Stimulated activated CD4-positive, alpha-beta T cell treated with anti-CD3 and anti-CD28 coated beads, Interleukin-1b, Interleukin-23, amount 100 ng/mL, for 24 hours (primary cell): ENCODE measurements around the gene LRRTM4.
"Not testable (repeated sequence)": the region's sequence is repeated elsewhere in the genome, so short reads cannot be mapped to it uniquely, and the experiment has no call there.

Source experiments
- DNase-seq, 4 experiments: peaks; one replicate each; pipeline ENCODE4 v3.0.0-alpha.2; 2020; ENCODE audit warnings: low read depth in 4 of 4, low spot score in 1 of 4

The LRRTM4 gene

GRCh38 chr2:76759634-76760366 lies 762.4 kb downstream of the LRRTM4 start:
- DNase-seq = no peak

GRCh38 chr2:76752506-76752905 lies 769.7 kb downstream of the LRRTM4 start:
- no peak for DNase-seq

- no peak for DNase-seq
Observed at GRCh38 chr2:76749858-76750257, 772.3 kb downstream of the LRRTM4 start.

- DNase-seq = no peak
Observed at GRCh38 chr2:76748581-76749296, 773.4 kb downstream of the LRRTM4 start.

GRCh38 chr2:76745605-76746004 lies 776.6 kb downstream of the LRRTM4 start:
- DNase-seq = no peak

- DNase-seq = no peak
Observed at GRCh38 chr2:76737607-76738006, 784.6 kb downstream of the LRRTM4 start.

GRCh38 chr2:76733736-76734135 lies 788.4 kb downstream of the LRRTM4 start:
- no peak for DNase-seq

GRCh38 chr2:76731157-76731556 lies 791.0 kb downstream of the LRRTM4 start:
- no peak for DNase-seq

GRCh38 chr2:76730021-76730420 lies 792.2 kb downstream of the LRRTM4 start:
- no peak for DNase-seq

GRCh38 chr2:76721226-76721625 lies 801.0 kb downstream of the LRRTM4 start:
- no peak for DNase-seq

GRCh38 chr2:76713312-76713711 lies 808.9 kb downstream of the LRRTM4 start:
- no peak for DNase-seq

GRCh38 chr2:76711490-76711889 lies 810.7 kb downstream of the LRRTM4 start:
- DNase-seq = no peak

- DNase-seq = no peak
Observed at GRCh38 chr2:76700894-76701293, 821.3 kb downstream of the LRRTM4 start.

- DNase-seq = not testable (repeated sequence)
Observed at GRCh38 chr2:76697998-76698713, 824.0 kb downstream of the LRRTM4 start.
